Parathyroid adenoma (tissue), 2 donors: ENCODE results near the gene PSMB7.

Experiments used
- H2AFZ ChIP-seq: fragments of 300-600 bp; sonication (generic); one replicate; pipeline ENCODE4 v1.7.0; 2017; ENCODE audit warnings: antibody characterized with exemption, mild to moderate bottlenecking
- H3K27ac ChIP-seq: fragments of 300-600 bp; sonication (generic); one replicate; pipeline ENCODE4 v1.7.0; 2017
- H3K27me3 ChIP-seq: fragments of 300-600 bp; sonication (generic); one replicate; pipeline ENCODE4 v1.7.0; 2017; ENCODE audit warnings: low read length; ENCODE audit not compliant: control insufficient read depth, insufficient read depth
- H3K36me3 ChIP-seq: fragments of 300-600 bp; sonication (generic); one replicate; pipeline ENCODE4 v1.7.0; 2017; ENCODE audit warnings: low read length; ENCODE audit not compliant: control insufficient read depth, insufficient read depth
- H3K4me1 ChIP-seq: fragments of 300-600 bp; sonication (generic); one replicate; pipeline ENCODE4 v1.7.0; 2017; ENCODE audit warnings: control low read depth
- H3K4me2 ChIP-seq: fragments of 300-600 bp; sonication (generic); one replicate; pipeline ENCODE4 v1.7.0; 2017; ENCODE audit warnings: low read length
- H3K4me3 ChIP-seq: fragments of 300-600 bp; sonication (generic); one replicate; pipeline ENCODE4 v1.7.0; 2017; ENCODE audit warnings: low read depth, low read length
- H3K79me2 ChIP-seq: fragments of 300-600 bp; sonication (generic); one replicate; pipeline ENCODE4 v1.7.0; 2017; ENCODE audit warnings: control low read depth
- H3K9ac ChIP-seq: fragments of 300-600 bp; sonication (generic); one replicate; pipeline ENCODE4 v1.7.0; 2017; ENCODE audit warnings: mild to moderate bottlenecking
- H3K9me3 ChIP-seq: fragments of 300-600 bp; sonication (generic); one replicate; pipeline ENCODE4 v1.7.0; 2017; ENCODE audit warnings: low read length; ENCODE audit not compliant: control insufficient read depth
- TF ChIP-seq, protein P1 (sequence below): fragments of 300-600 bp; sonication (generic); IDR thresholded peaks from one replicate; pipeline ENCODE4 v1.7.0; 2017; ENCODE audit warnings: antibody characterized with exemption, mild to moderate bottlenecking
- donor health status: primary hyperparathyroidism.

Gene PSMB7

GRCh38 chr9:124385623-124386022 lies 29.6 kb downstream of the PSMB7 start:
- Histone ChIP-seq H3K27ac (no peak overlapping the region), H3K36me3 (no peaks in the 10 kb centered on the region), H3K79me2 (peaks cover 20% of the 10 kb centered on the region), H3K4me2 (no peak overlapping the region), H3K27me3 (no peaks in the 10 kb centered on the region), H3K4me1 (no peaks in the 10 kb centered on the region), H3K4me3 (no peak overlapping the region), H3K9me3 (no peaks in the 10 kb centered on the region), H2AFZ (no peak overlapping the region), H3K9ac (no peak overlapping the region)
- TF ChIP-seq, protein P1, sequence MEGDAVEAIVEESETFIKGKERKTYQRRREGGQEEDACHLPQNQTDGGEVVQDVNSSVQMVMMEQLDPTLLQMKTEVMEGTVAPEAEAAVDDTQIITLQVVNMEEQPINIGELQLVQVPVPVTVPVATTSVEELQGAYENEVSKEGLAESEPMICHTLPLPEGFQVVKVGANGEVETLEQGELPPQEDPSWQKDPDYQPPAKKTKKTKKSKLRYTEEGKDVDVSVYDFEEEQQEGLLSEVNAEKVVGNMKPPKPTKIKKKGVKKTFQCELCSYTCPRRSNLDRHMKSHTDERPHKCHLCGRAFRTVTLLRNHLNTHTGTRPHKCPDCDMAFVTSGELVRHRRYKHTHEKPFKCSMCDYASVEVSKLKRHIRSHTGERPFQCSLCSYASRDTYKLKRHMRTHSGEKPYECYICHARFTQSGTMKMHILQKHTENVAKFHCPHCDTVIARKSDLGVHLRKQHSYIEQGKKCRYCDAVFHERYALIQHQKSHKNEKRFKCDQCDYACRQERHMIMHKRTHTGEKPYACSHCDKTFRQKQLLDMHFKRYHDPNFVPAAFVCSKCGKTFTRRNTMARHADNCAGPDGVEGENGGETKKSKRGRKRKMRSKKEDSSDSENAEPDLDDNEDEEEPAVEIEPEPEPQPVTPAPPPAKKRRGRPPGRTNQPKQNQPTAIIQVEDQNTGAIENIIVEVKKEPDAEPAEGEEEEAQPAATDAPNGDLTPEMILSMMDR, result no peak

GRCh38 chr9:124384846-124385245 lies 30.4 kb downstream of the PSMB7 start:
- H3K27ac ChIP-seq, result no peak overlapping the region
- no peaks in the 10 kb centered on the region for H3K9me3 ChIP-seq
- H3K27me3 ChIP-seq, result no peaks in the 10 kb centered on the region
- no peak overlapping the region for H3K4me3 ChIP-seq
- peaks cover 20% of the 10 kb centered on the region for H3K79me2 ChIP-seq
- no peak overlapping the region for H3K9ac ChIP-seq
- no peak overlapping the region for H2AFZ ChIP-seq
- H3K4me2 ChIP-seq, result no peak overlapping the region
- H3K36me3 ChIP-seq, result no peaks in the 10 kb centered on the region
- TF ChIP-seq, protein P1, result no peak
- no peaks in the 10 kb centered on the region for H3K4me1 ChIP-seq

DNA sequence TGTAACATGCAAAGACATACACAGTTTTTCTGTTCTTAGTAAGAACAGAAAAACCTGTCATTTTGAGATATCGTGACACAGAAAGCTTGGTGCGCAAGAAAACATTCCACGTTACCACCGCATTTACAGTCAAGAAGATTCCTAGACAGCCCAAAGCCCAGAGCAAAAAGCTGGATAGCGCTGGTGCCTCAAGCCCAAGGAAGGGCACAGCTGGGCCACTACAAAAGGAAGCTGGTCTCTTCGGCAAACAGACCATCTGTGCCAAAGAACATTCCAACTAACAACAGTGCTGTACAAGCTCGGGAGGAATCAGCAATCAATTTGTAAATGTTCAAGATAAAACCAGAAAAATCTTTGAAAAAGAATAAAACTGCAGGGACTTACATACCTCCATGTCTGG lies 31.0 kb downstream of the PSMB7 start:
- no peaks in the 10 kb centered on the region for H3K27me3 ChIP-seq
- H3K9me3 ChIP-seq, result no peaks in the 10 kb centered on the region
- TF ChIP-seq, protein P1, result no peak
- no peak overlapping the region for H2AFZ ChIP-seq
- H3K9ac ChIP-seq, result no peak overlapping the region
- H3K4me2 ChIP-seq, result no peak overlapping the region
- H3K4me1 ChIP-seq, result no peaks in the 10 kb centered on the region
- H3K79me2 ChIP-seq, result peaks cover 19% of the 10 kb centered on the region
- H3K4me3 ChIP-seq, result no peak overlapping the region
- no peak overlapping the region for H3K27ac ChIP-seq
- H3K36me3 ChIP-seq, result no peaks in the 10 kb centered on the region

DNA sequence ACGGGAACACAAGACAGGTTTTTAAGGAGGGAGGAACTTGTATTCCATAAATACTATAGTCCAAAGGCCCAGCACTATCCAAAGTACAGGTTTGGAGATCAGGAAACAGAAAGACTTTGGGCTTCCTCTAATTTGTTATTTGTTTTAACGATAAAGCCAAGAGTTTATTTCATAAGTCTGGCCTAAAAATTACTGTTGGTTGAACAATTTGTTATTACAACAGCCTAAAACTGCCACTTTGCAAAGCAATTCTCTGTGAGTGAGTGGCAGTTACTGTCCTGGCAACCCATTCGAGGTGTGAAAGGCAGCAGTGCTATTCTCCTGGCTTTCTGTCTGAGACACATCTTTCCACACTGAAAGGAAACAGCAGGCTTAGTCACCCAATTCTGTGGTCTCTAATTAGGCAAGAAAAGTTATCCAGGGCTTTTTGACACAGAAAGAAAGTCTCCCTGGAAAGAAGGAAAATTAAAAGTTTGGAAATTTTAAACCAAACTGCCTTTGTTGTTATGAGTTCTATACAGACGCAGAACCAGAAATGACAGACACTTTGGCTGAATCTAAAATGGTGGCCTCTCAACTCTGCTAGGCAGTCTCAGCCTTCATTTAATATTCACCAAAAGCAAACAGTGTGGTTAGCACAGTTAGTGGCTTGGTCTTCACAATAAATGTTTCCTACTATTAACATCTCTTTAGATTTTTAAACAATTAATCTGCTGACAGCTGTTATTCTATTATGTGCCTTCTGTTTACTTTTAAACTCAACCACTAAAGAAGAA lies 33.9 kb downstream of the PSMB7 start:
- no peak overlapping the region for H2AFZ ChIP-seq
- peaks cover 7% of the 10 kb centered on the region for H3K79me2 ChIP-seq
- H3K4me3 ChIP-seq, result no peak overlapping the region
- no peak overlapping the region for H3K27ac ChIP-seq
- H3K9me3 ChIP-seq, result no peaks in the 10 kb centered on the region
- no peak overlapping the region for H3K9ac ChIP-seq
- H3K4me1 ChIP-seq, result no peaks in the 10 kb centered on the region
- no peak overlapping the region for H3K4me2 ChIP-seq
- TF ChIP-seq, protein P1, result no peak
- no peaks in the 10 kb centered on the region for H3K27me3 ChIP-seq
- no peaks in the 10 kb centered on the region for H3K36me3 ChIP-seq
